NB4 (cell line): ENCODE data around the gene TGFBR3.

Source experiments
- DNase-seq: peaks from one replicate; pipeline ENCODE4 v3.0.0; 2010; ENCODE audit warnings: low read depth
- H3K4me3 ChIP-seq: one replicate; pipeline ENCODE4 v1.5.1; 2011; ENCODE audit warnings: mild to moderate bottlenecking, low read depth, low read length, moderate library complexity
- MYC ChIP-seq: IDR thresholded peaks from 2 replicates; pipeline ENCODE4 v1.6.1; 2011; ENCODE audit warnings: low read depth, low read length
- POLR2A ChIP-seq: IDR thresholded peaks from 2 replicates; pipeline ENCODE4 v1.6.1; 2011; ENCODE audit warnings: mild to moderate bottlenecking; ENCODE audit not compliant: insufficient read length; ENCODE audit errors: extremely low read depth
- TF ChIP-seq, protein P1 (sequence below): IDR thresholded peaks from one replicate; pipeline ENCODE4 v1.5.1; 2012; ENCODE audit warnings: low read depth, low read length
- TF ChIP-seq, protein P2 (sequence below): IDR thresholded peaks from 2 replicates; pipeline ENCODE4 v1.6.1; 2011; ENCODE audit warnings: low read depth, low read length

Gene TGFBR3

DNA sequence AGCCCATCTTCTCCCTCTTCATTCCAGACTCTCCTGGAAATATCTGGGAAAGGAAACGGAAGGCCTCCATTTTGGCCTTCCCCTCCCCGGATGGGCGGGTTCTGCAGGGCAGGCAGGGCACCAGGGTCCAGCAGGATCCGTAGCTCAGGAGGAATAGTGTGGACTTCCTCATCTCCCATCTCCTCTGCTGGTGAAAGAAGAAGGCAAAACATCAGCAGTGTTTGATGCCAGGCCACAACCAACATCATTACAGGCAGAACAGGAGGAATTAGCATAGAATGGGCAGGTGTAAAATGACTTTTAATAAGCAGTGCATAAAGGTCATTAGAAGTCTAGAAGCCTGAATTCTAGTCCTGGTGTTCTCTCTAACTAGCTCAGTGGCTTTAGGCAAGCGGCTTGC lies 165.9 kb downstream of the TGFBR3 start:
- TF ChIP-seq, protein P1, sequence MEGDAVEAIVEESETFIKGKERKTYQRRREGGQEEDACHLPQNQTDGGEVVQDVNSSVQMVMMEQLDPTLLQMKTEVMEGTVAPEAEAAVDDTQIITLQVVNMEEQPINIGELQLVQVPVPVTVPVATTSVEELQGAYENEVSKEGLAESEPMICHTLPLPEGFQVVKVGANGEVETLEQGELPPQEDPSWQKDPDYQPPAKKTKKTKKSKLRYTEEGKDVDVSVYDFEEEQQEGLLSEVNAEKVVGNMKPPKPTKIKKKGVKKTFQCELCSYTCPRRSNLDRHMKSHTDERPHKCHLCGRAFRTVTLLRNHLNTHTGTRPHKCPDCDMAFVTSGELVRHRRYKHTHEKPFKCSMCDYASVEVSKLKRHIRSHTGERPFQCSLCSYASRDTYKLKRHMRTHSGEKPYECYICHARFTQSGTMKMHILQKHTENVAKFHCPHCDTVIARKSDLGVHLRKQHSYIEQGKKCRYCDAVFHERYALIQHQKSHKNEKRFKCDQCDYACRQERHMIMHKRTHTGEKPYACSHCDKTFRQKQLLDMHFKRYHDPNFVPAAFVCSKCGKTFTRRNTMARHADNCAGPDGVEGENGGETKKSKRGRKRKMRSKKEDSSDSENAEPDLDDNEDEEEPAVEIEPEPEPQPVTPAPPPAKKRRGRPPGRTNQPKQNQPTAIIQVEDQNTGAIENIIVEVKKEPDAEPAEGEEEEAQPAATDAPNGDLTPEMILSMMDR = no peak
- TF ChIP-seq POLR2A = no peak
- TF ChIP-seq, protein P2, sequence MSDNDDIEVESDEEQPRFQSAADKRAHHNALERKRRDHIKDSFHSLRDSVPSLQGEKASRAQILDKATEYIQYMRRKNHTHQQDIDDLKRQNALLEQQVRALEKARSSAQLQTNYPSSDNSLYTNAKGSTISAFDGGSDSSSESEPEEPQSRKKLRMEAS = no peak
- TF ChIP-seq MYC = no peak

DNA sequence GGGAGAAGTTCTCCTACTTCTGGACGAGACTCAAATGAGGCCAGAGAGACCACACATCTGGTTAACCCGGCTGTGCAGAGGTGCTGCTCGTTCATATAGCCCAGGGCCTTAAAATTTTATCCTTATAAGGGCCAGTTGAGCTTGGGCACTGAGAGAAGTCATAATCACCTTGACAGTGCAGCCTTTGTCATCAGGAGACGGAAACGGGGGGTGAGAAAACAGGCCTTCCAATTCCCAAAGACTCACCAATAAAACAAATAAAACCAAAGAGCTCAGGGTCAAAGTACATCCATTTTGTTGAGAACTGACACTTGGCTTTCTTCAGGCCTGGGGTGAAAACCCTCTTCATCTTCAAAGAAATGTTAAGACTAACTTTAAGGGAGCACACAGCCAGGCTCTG lies 167.1 kb downstream of the TGFBR3 start:
- H3K4me3 ChIP-seq = no peak overlapping the region
- TF ChIP-seq MYC (no peak), POLR2A (no peak)
- no peak for DNase-seq

More for the DNA sequence above, 165.9 kb downstream of the TGFBR3 start:
- no peak overlapping the region for H3K4me3 ChIP-seq
- no peak for DNase-seq

DNA sequence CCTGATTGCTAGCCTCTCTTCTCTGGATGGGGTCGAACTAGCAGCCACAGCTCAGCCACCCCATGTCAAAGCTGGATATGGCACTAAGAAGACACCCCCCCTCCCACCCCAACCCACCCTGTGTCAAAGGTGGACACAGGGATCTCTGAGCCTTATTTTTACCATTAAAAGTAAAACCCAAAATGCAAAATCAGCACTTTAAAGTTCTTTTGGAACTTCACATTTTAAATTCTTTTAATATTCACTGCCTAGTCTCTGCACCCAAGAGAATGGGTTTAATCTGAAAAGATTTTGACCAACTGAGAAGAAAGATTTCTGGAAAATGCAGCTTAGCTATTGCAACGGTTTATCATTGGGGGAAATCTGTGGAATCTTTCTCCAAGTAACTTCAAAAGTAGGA lies 167.6 kb downstream of the TGFBR3 start:
- H3K4me3 ChIP-seq = no peak overlapping the region
- no peak for DNase-seq
- TF ChIP-seq POLR2A = no peak
- TF ChIP-seq, protein P2 = no peak
- TF ChIP-seq, protein P1 = no peak
- no peak for TF ChIP-seq MYC

DNA sequence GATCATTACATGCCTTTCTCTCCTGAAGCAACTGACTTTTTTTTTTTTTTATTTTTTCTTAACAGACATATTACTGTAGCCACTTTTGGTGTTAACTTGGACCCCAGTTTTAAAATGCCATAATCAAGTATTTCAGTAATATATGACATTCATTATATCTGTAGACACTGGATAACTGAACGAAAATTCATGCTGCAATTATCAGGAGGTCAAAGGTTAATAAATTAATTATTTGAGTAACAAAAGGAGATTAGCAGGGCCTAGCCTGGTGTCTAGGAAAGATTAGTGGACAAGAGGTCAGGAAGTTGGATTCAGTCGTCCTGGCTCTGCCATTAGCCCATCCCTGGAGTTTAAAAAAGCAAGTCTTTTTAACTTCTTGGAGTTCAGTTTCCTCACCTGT lies 168.1 kb downstream of the TGFBR3 start:
- DNase-seq = no peak
- no peak overlapping the region for H3K4me3 ChIP-seq
- TF ChIP-seq, protein P2 = no peak
- TF ChIP-seq POLR2A = no peak
- no peak for TF ChIP-seq MYC
- TF ChIP-seq, protein P1 = no peak

DNA sequence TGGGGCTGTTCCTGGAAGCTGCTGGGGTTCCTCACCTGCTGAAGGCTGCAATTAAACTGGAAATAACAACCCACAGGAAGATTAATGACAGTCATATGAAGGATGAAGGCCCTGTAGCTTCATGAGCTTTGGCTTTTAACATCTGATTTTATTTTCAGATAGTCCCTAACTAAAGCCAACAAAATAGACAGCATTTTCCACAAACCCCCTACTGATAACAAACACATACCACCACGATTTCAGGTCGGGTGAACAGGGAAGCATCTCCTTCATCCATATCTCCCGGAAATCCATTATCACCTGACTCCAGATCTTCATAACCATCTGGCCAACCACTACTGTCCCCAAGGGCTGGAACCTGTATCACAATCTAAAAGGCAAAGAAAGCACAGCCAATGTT lies 169.6 kb downstream of the TGFBR3 start:
- TF ChIP-seq, protein P2 = no peak
- TF ChIP-seq POLR2A = no peak
- TF ChIP-seq, protein P1 = no peak
- TF ChIP-seq MYC = no peak
- DNase-seq = no peak
- H3K4me3 ChIP-seq = no peak overlapping the region

DNA sequence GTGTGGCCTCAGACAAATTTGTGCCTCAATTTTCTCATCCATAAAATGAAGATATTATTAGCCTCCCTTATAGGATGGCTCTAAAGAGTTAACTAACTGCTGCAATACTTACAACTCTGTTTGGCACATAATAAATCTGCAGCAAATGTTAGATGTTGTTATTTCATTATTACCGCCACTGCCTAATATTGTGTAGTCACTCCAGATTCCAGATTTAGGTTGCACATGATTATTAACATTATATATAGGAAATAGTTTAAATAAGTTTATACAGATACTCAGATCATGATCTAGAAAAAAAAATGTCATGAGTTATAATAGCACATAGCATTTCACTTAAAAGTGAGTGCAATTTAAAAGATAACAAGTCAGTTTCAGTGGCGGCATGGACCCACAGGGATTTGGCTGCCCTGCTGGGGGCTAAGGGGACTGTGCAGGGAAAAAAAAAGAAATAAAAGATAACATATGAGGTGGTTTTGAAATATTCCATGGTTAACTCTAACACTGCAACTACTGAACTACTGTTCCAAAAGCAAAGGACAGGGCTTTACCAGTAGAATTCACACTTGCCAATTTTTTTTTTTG lies 170.4 kb downstream of the TGFBR3 start:
- TF ChIP-seq, protein P2 = no peak
- DNase-seq = no peak
- no peak overlapping the region for H3K4me3 ChIP-seq
